Activated CD4-positive, alpha-beta T cell treated with anti-CD3 and anti-CD28 coated beads for 4 hours (primary cell): ENCODE data around the gene PPA2.
"Not testable (repeated sequence)": the region's sequence is repeated elsewhere in the genome, so short reads cannot be mapped to it uniquely, and the experiment has no call there.

Source experiments
- DNase-seq, 2 donors: peaks; one replicate each; pipeline ENCODE4 v3.0.0-alpha.2; 2020

PPA2 gene

GRCh38 chr4:105473324-105474098 is at the start of gene PPA2:
Gene PPA2, minus strand, starts transcription at chr4:105474062. Its CDS starts 12 bp downstream, at chr4:105474050.
- peak; percentile 67 to 82 for DNase-seq

- DNase-seq, result no peak
These were observed 47.2 kb upstream of the PPA2 start for GRCh38 chr4:105520819-105521790.

- DNase-seq, result no peak
These were observed 36.4 kb upstream of the PPA2 start for GRCh38 chr4:105510245-105510644.

GRCh38 chr4:105509714-105510113 is 35.9 kb upstream of the PPA2 start:
- DNase-seq, result no peak

- DNase-seq, result no peak
These were observed 35.4 kb upstream of the PPA2 start for GRCh38 chr4:105509291-105509690.

GRCh38 chr4:105504744-105505143 is 30.9 kb upstream of the PPA2 start:
- no peak for DNase-seq

GRCh38 chr4:105503484-105503883 is 29.6 kb upstream of the PPA2 start:
- no peak for DNase-seq

- DNase-seq, result no peak
These were observed 23.0 kb upstream of the PPA2 start for GRCh38 chr4:105496899-105497298.

- DNase-seq, result no peak
These were observed 21.8 kb upstream of the PPA2 start for GRCh38 chr4:105495667-105496066.

- DNase-seq, result no peak
These were observed 16.7 kb upstream of the PPA2 start for GRCh38 chr4:105490523-105490922.

- DNase-seq, result no peak
These were observed 10.0 kb upstream of the PPA2 start for GRCh38 chr4:105483840-105484239.

- DNase-seq, result peak in 1 of 2 donors; percentile 80
These were observed 247 bp upstream of the PPA2 start for GRCh38 chr4:105474099-105474518.

- DNase-seq, result no peak
These were observed 965 bp downstream of the PPA2 start for GRCh38 chr4:105472871-105473323.

- peak; percentile 64 to 74 for DNase-seq
These were observed 2.2 kb downstream of the PPA2 start for GRCh38 chr4:105471566-105472176.

GRCh38 chr4:105470766-105471165 is 3.1 kb downstream of the PPA2 start:
- no peak for DNase-seq

GRCh38 chr4:105469736-105470135 is 4.1 kb downstream of the PPA2 start:
- DNase-seq, result no peak

GRCh38 chr4:105466580-105466979 is 7.3 kb downstream of the PPA2 start:
- no peak for DNase-seq

GRCh38 chr4:105464563-105464962 is 9.3 kb downstream of the PPA2 start:
- not testable (repeated sequence) for DNase-seq

GRCh38 chr4:105462576-105462975 is 11.3 kb downstream of the PPA2 start:
- DNase-seq, result no peak

- no peak for DNase-seq
These were observed 12.1 kb downstream of the PPA2 start for GRCh38 chr4:105461621-105462382.

- DNase-seq, result no peak
These were observed 12.6 kb downstream of the PPA2 start for GRCh38 chr4:105461221-105461620.

GRCh38 chr4:105460306-105460705 is 13.6 kb downstream of the PPA2 start:
- DNase-seq, result no peak
